ENCODE results near the gene CPNE2.

CPNE2 gene

GRCh38 chr16:57146735-57147134 is 54.4 kb downstream of the CPNE2 start:
- DNase-seq, result no peak

DNA sequence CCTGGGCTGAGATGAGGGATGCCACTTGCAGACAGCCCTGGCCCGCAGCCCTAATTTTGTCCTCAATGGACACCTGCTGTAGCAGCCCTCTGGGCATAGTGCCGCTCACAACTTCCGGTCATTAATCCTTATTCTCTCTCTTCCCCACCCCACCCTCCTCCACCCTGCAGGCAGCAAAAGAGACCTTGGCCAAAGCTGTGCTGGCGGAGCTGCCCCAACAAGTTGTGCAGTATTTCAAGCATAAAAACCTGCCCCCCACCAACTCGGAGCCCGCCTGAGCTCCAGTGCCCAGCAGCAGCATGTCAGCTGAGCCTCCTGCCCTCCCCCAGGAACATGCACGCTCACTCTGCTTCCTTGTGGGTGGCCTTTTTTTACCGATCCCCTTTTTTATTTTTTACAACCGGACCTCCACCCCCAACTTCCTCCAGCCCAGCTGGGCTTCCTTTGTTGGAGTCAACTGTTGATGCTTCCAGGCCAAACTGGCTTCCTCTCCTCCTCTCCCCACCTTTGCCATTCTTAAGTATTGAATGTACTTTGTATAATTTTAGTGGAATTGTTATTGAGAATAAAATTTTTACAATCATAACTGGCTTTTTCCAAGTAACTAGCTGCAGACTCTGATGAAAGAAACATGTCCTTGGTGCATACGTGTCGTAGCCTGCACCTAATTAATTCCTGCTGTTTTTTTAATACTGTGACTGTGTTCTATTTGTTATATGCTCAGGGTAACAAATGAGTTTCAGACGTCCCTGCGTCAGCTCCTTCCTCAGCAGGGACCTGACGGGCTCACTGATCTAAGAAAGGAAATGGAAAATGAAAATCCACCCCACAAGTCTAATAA is 55.2 kb downstream of the CPNE2 start:
- peak; percentile 71 for DNase-seq

DNA sequence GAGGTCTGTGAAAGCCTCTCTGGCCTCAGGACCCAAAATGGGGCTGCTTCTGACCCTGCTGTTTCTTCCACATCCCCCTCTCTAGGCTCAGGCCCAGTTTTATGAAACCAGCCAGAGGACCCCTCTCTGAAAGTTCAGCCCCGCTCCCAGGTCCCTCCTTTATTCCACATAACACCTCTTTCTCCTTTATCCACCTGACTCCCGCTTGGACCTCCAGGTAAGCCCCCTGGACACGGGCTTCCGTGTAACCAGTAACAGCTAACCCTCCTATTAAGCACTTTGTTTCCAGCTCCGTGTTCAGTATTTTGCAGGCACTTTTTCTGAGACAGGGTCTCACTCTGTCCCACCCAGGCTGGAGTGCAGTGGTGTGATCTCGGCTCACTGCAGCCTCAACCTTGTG is 56.1 kb downstream of the CPNE2 start:
- DNase-seq, result no peak

- no peak for DNase-seq
Observed at GRCh38 chr16:57149391-57149790, 57.0 kb downstream of the CPNE2 start.

GRCh38 chr16:57150682-57151330 is 58.4 kb downstream of the CPNE2 start:
- DNase-seq, result no peak

GRCh38 chr16:57151369-57151768 is 59.0 kb downstream of the CPNE2 start:
- DNase-seq, result no peak

GRCh38 chr16:57152096-57153093 is 60.0 kb downstream of the CPNE2 start:
- no peak for DNase-seq

- DNase-seq, result no peak
Observed at GRCh38 chr16:57153841-57154240, 61.5 kb downstream of the CPNE2 start.

GRCh38 chr16:57155702-57156350 is 63.4 kb downstream of the CPNE2 start:
- no peak for DNase-seq

DNA sequence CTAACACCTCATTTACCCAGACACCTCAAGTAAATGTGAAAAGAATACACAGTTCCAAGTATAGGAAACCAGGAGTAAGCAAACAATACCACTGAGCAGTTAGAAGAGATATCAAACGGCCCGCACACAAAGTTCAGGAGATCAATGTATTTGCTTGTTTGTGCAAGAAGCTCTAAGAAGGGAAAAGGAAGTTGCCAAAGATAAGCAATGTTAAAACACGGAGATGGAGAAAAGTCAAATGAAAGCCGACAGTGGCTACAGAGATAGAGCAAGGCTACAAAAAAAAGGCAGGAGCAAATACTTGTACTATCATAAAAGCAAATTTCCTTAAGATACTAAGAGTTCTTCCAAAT is 63.9 kb downstream of the CPNE2 start:
- DNase-seq, result no peak

GRCh38 chr16:57157533-57157932 is 65.2 kb downstream of the CPNE2 start:
- no peak for DNase-seq

DNA sequence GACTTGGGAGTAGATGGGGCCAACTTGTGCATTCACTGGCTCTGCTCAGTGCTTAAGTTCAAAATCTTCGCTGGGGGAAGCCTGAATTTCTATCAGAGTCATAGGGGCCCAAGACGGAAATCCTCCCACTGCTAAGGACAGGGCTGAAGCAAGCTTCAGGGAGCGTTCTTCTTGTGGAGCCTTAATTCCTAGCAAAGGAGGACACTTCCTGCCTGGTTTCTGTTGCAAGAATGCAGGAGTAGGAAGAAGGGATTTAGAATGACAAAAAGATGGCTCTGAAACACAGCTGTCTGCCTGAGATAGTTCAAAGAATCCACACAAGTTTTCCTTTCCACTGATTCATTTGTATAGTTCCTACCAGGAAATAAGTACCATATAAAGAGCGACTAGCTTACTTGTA is 67.1 kb downstream of the CPNE2 start:
- DNase-seq, result no peak

GRCh38 chr16:57163842-57164241 is 71.5 kb downstream of the CPNE2 start:
- no peak for DNase-seq

- no peak for DNase-seq
Observed at GRCh38 chr16:57165483-57165882, 73.1 kb downstream of the CPNE2 start.

- DNase-seq, result no peak
Observed at GRCh38 chr16:57165938-57166337, 73.6 kb downstream of the CPNE2 start.

DNA sequence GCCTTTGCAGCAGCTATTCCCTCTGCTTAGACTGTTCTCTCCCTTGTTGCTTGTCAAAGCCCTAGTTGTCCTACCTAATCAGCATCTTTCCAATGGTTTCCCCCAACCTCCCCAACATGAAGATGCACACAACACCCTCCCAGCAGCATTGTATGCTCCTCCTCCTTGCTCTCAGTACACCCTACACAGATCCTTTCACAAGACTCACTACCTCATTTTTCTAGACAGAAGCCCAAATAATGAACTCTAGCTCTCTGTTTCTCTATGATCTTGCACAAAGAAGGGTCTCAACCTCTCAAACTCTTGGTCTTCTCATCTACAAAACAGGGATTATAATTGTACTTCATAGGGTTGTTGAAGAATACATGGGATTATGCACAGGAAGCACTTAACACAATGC is 74.1 kb downstream of the CPNE2 start:
- DNase-seq, result no peak

DNA sequence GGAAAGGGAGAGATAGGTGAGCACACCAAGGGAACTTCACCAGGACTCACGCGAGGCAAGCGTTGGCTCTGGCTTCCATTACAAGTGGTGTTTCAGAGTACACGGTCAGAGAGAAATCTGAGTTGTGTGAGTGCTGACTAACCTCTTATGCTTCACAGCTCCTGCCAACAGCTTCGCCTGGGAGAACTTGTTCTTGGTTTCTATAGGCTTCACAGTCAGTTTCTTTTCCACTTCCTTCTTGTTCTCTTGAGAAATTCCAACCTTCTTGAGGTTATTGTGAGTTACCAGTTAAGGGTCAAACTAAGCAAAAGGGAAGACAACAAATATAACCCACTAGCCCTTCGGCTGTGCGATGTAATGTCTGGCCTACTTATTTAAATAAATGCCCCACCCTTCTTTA is 74.6 kb downstream of the CPNE2 start:
- DNase-seq, result no peak

- DNase-seq, result no peak
Observed at GRCh38 chr16:57167538-57167937, 75.2 kb downstream of the CPNE2 start.

DNA sequence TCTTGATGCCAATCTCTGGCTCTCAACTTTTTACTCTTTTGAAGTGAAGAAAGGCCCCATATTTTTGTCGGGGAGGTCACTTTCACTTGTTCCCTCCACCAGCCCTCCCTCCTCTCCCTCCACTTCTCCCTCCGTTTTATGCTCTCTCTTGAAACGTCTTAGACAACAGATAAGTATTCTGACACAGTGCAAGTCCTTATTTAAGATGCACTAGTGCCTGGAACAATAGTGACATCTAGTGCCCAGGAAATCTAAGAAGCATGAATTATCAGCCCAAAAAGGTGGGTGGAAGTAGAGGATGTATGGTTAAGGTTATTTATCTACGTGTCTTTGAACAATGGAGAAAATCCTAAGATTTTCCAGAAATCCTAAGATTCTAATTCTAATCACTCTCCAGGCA is 75.6 kb downstream of the CPNE2 start:
- DNase-seq, result peak; percentile 65

- no peak for DNase-seq
Observed at GRCh38 chr16:57169327-57169726, 76.9 kb downstream of the CPNE2 start.

GRCh38 chr16:57172721-57173290 is 80.4 kb downstream of the CPNE2 start:
- DNase-seq, result no peak

- no peak for DNase-seq
Observed at GRCh38 chr16:57175896-57176295, 83.5 kb downstream of the CPNE2 start.

GRCh38 chr16:57178196-57178595 is 85.8 kb downstream of the CPNE2 start:
- DNase-seq, result no peak

Data from fibroblast of skin of right biceps (primary cell).